Neuronal stem cell (in vitro differentiated cells): ENCODE data around the gene FAAH2.
"Not testable (repeated sequence)": the region's sequence is repeated elsewhere in the genome, so short reads cannot be mapped to it uniquely, and the experiment has no call there.

Experiments used
- DNase-seq: peaks from one replicate; pipeline ENCODE4 v3.0.0-alpha.2; 2013; ENCODE audit warnings: low spot score
- H2AFZ ChIP-seq: one replicate; pipeline ENCODE4 v1.6.1; 2013; ENCODE audit warnings: mild to moderate bottlenecking, low read length, inconsistent platforms
- H2AK5ac ChIP-seq: 2 replicates; pipeline ENCODE4 v1.6.1; 2013; ENCODE audit warnings: low read depth, mild to moderate bottlenecking, inconsistent platforms, low read length, moderate library complexity, mixed read lengths
- H2BK120ac ChIP-seq: 2 replicates; pipeline ENCODE4 v1.6.1; 2013; ENCODE audit warnings: low read depth, mild to moderate bottlenecking, inconsistent platforms, low read length, moderate library complexity, mixed read lengths
- H2BK12ac ChIP-seq: one replicate; pipeline ENCODE4 v1.6.1; 2013; ENCODE audit warnings: low read length, inconsistent platforms
- H2BK15ac ChIP-seq: 2 replicates; pipeline ENCODE4 v1.6.1; 2013; ENCODE audit warnings: mild to moderate bottlenecking, low read length, inconsistent platforms, mixed read lengths
- H2BK5ac ChIP-seq: one replicate; pipeline ENCODE4 v1.6.1; 2013; ENCODE audit warnings: inconsistent platforms, mild to moderate bottlenecking, low read length, moderate library complexity
- H3K14ac ChIP-seq: one replicate; pipeline ENCODE4 v1.6.1; 2013; ENCODE audit warnings: low read length, inconsistent platforms
- H3K18ac ChIP-seq: 2 replicates; pipeline ENCODE4 v1.6.1; 2013; ENCODE audit warnings: low read length, inconsistent platforms
- H3K23ac ChIP-seq: 2 replicates; pipeline ENCODE4 v1.6.1; 2013; ENCODE audit warnings: low read depth, mild to moderate bottlenecking, mixed read lengths, low read length, inconsistent platforms; ENCODE audit not compliant: poor library complexity
- H3K27ac ChIP-seq: replicated peaks from 3 replicates; pipeline ENCODE4 v1.5.1; 2013; ENCODE audit warnings: low read length, inconsistent platforms
- H3K27me3 ChIP-seq, 3 experiments: 2 replicates each; pipeline ENCODE4 v1.6.1; 2013; ENCODE audit warnings: low read length in 3 of 3, mild to moderate bottlenecking in 2 of 3, inconsistent platforms in 1 of 3, low read depth in 1 of 3, mixed read lengths in 1 of 3, moderate library complexity in 1 of 3; ENCODE audit not compliant: control insufficient read depth in 3 of 3, insufficient read depth in 3 of 3
- H3K36me3 ChIP-seq, 2 donors: replicated peaks in 1 of 2; 2 replicates each; pipeline ENCODE4 v1.6.1; 2013; ENCODE audit warnings: low read length in 2 of 2; ENCODE audit not compliant: control insufficient read depth in 2 of 2, insufficient read depth in 2 of 2
- H3K4ac ChIP-seq: 2 replicates; pipeline ENCODE4 v1.6.1; 2013; ENCODE audit warnings: inconsistent platforms, mild to moderate bottlenecking, low read length, moderate library complexity
- H3K4me1 ChIP-seq, 2 donors: 1 replicate in 1 of 2; 2 replicates in 1 of 2; pipeline ENCODE4 v1.6.1; 2013; ENCODE audit warnings: low read length in 2 of 2, low read depth in 1 of 2; ENCODE audit not compliant: control insufficient read depth in 2 of 2, insufficient read depth in 1 of 2
- H3K4me2 ChIP-seq: one replicate; pipeline ENCODE4 v1.6.1; 2013; ENCODE audit warnings: mild to moderate bottlenecking, low read length, inconsistent platforms; ENCODE audit not compliant: insufficient read depth, poor library complexity, severe bottlenecking
- H3K4me3 ChIP-seq, 2 donors: 2 replicates each; pipeline ENCODE4 v1.5.1; 2013; ENCODE audit warnings: low read length in 2 of 2, mild to moderate bottlenecking in 2 of 2, inconsistent platforms in 1 of 2, moderate library complexity in 1 of 2
- H3K79me1 ChIP-seq: one replicate; pipeline ENCODE4 v1.6.1; 2013; ENCODE audit warnings: low read depth, mild to moderate bottlenecking, inconsistent platforms, low read length, moderate library complexity
- H3K9ac ChIP-seq: one replicate; pipeline ENCODE4 v1.6.1; 2013; ENCODE audit warnings: mild to moderate bottlenecking, low read depth, low read length, inconsistent platforms; ENCODE audit not compliant: poor library complexity
- H3K9me3 ChIP-seq, 2 donors: replicated peaks in 1 of 2; 2 replicates each; pipeline versions ENCODE3 to v1.6.1; 2013; ENCODE audit warnings: low read length in 2 of 2, mild to moderate bottlenecking in 2 of 2, inconsistent platforms in 1 of 2, low read depth in 1 of 2, mixed read lengths in 1 of 2, moderate library complexity in 1 of 2; ENCODE audit not compliant: control insufficient read depth in 2 of 2, insufficient read depth in 1 of 2
- H4K8ac ChIP-seq: one replicate; pipeline ENCODE4 v1.6.1; 2013; ENCODE audit warnings: low read depth, mild to moderate bottlenecking, inconsistent platforms, low read length, moderate library complexity
- H4K91ac ChIP-seq: one replicate; pipeline ENCODE4 v1.6.1; 2013; ENCODE audit warnings: low read length, low read depth, mild to moderate bottlenecking, inconsistent platforms; ENCODE audit not compliant: poor library complexity
- WGBS, 2 donors: extraction: QIAGEN DNeasy Blood & Tissue Kit; methylation state at CpG; one replicate each; pipeline ENCODE4 v1.1.7; 2013; ENCODE audit warnings: missing lambda C conversion rate in 2 of 2, mixed read lengths in 1 of 2; ENCODE audit not compliant: insufficient read length in 2 of 2, insufficient replicate concordance in 1 of 2; ENCODE audit errors: extremely low coverage in 2 of 2; 5-methylcytosine and 5-hydroxymethylcytosine counted together

The FAAH2 gene

GRCh38 chrX:57403191-57403590 is 116.7 kb downstream of the FAAH2 start:
- H2BK15ac ChIP-seq, H2BK120ac ChIP-seq, H3K9me3 ChIP-seq, H3K4ac ChIP-seq, H3K27ac ChIP-seq, H3K36me3 ChIP-seq, H3K9ac ChIP-seq, H3K23ac ChIP-seq, H3K27me3 ChIP-seq, H4K8ac ChIP-seq, H3K4me1 ChIP-seq, H3K4me2 ChIP-seq, H2BK12ac ChIP-seq, H4K91ac ChIP-seq, DNase-seq, H3K18ac ChIP-seq, H3K14ac ChIP-seq, H2BK5ac ChIP-seq, H2AFZ ChIP-seq, H3K4me3 ChIP-seq, H2AK5ac ChIP-seq, H3K79me1 ChIP-seq: not testable (repeated sequence)
- no CpG with 5 or more reads among the region's 5 CpGs for WGBS, 2 donors

GRCh38 chrX:57406149-57406548 is 119.6 kb downstream of the FAAH2 start:
- H2BK120ac ChIP-seq: no peak overlapping the region
- H2BK5ac ChIP-seq: no peak overlapping the region
- H3K27ac ChIP-seq: no peak overlapping the region
- no CpG with 5 or more reads among the region's 5 CpGs for WGBS, 2 donors
- no peaks in the 10 kb centered on the region for H3K4me1 ChIP-seq
- H3K4me3 ChIP-seq: no peak overlapping the region
- no peak overlapping the region for H3K23ac ChIP-seq
- no peak overlapping the region for H2AK5ac ChIP-seq
- no peak overlapping the region for H4K91ac ChIP-seq
- no peak overlapping the region for H3K14ac ChIP-seq
- H3K9ac ChIP-seq: no peak overlapping the region
- H3K9me3 ChIP-seq: no peaks in the 10 kb centered on the region
- no peak overlapping the region for H2BK12ac ChIP-seq
- H3K27me3 ChIP-seq: no peaks in the 10 kb centered on the region
- no peaks in the 10 kb centered on the region for H3K79me1 ChIP-seq
- no peak overlapping the region for H2AFZ ChIP-seq
- H3K4ac ChIP-seq: no peak overlapping the region
- no peaks in the 10 kb centered on the region for H3K36me3 ChIP-seq
- H2BK15ac ChIP-seq: no peak overlapping the region
- DNase-seq: no peak
- no peak overlapping the region for H4K8ac ChIP-seq
- no peak overlapping the region for H3K18ac ChIP-seq
- H3K4me2 ChIP-seq: no peak overlapping the region

GRCh38 chrX:57417827-57418226 is 131.3 kb downstream of the FAAH2 start:
- Histone ChIP-seq H3K27ac (no peak overlapping the region), H2BK12ac (no peak overlapping the region), H2BK5ac (no peak overlapping the region), H3K9me3 (no peaks in the 10 kb centered on the region), H3K14ac (no peak overlapping the region), H3K4me2 (no peak overlapping the region), H3K36me3 (no peaks in the 10 kb centered on the region), H3K27me3 (no peaks in the 10 kb centered on the region), H3K4ac (no peak overlapping the region), H2BK15ac (no peak overlapping the region), H2BK120ac (no peak overlapping the region), H4K8ac (no peak overlapping the region), H4K91ac (no peak overlapping the region), H2AK5ac (no peak overlapping the region), H3K9ac (no peak overlapping the region), H3K18ac (no peak overlapping the region), H3K79me1 (no peaks in the 10 kb centered on the region), H3K4me1 (no peaks in the 10 kb centered on the region), H3K4me3 (no peak overlapping the region), H3K23ac (no peak overlapping the region), H2AFZ (no peak overlapping the region)
- DNase-seq: no peak
- WGBS, 2 donors: no CpG with 5 or more reads among the region's 4 CpGs

GRCh38 chrX:57422289-57422688 is 135.8 kb downstream of the FAAH2 start:
- Histone ChIP-seq H2AFZ (no peak overlapping the region), H3K4me1 (no peaks in the 10 kb centered on the region), H3K14ac (no peak overlapping the region), H3K4me2 (no peak overlapping the region), H4K8ac (no peak overlapping the region), H2BK12ac (no peak overlapping the region), H2BK5ac (no peak overlapping the region), H3K79me1 (no peaks in the 10 kb centered on the region), H2BK120ac (no peak overlapping the region), H3K9ac (no peak overlapping the region), H4K91ac (no peak overlapping the region), H3K23ac (no peak overlapping the region), H3K18ac (no peak overlapping the region), H3K4ac (no peak overlapping the region), H3K9me3 (no peaks in the 10 kb centered on the region), H3K4me3 (no peak overlapping the region), H2AK5ac (no peak overlapping the region), H3K27ac (no peak overlapping the region), H2BK15ac (no peak overlapping the region), H3K36me3 (no peaks in the 10 kb centered on the region), H3K27me3 (no peaks in the 10 kb centered on the region)
- WGBS, 2 donors: no CpG with 5 or more reads among the region's 2 CpGs
- no peak for DNase-seq
